SK-N-SH (cell line): ENCODE measurements around the gene ANKS1B. TPM values are rescaled to one million over a fixed set of nuclear protein-coding genes. Genes with fewer than 3 reads are reported as not detected.

Experiments used
- CTCF ChIA-PET: fragments of 300-600, 350-600 bp; formaldehyde crosslinking; extraction: SDS; loops from one replicate; lab custom pipeline; 2021; lab: Yijun Ruan, JAX
- POLR2A ChIA-PET: fragments of 350-600 bp; sonication (Branson Sonifier 250); formaldehyde crosslinking; extraction: SDS; loops from one replicate; lab custom pipeline; 2020; ENCODE audit warnings: antibody characterized with exemption, inconsistent platforms; lab: Yijun Ruan, JAX
- DNase-seq: peaks from one replicate; pipeline ENCODE4 v3.0.0; 2012
- H2AFZ ChIP-seq: fragments of 200-600 bp; sonication (generic); 2 replicates; pipeline ENCODE4 v1.8.1; 2016; ENCODE audit warnings: antibody characterized with exemption, mild to moderate bottlenecking, low read depth
- H3F3A ChIP-seq: fragments of 200-600 bp; sonication (generic); replicated peaks from 2 replicates; pipeline ENCODE3; 2016; ENCODE audit warnings: antibody characterized with exemption, mild to moderate bottlenecking; ENCODE audit not compliant: insufficient read depth
- H3K27ac ChIP-seq, 2 experiments: fragments of 200-500 bp in 1 of 2; fragments of 200-600 bp in 1 of 2; sonication (Bioruptor generic) in 1 of 2; sonication (generic), shearing (Covaris generic) in 1 of 2; 2 replicates each; pipeline versions ENCODE4 v1.5.1 to v1.6.1; 2014 to 2016; ENCODE audit warnings: low read depth in 2 of 2, inconsistent platforms in 1 of 2, low read length in 1 of 2, mild to moderate bottlenecking in 1 of 2, mixed read lengths in 1 of 2
- H3K27me3 ChIP-seq: fragments of 200-600 bp; sonication (generic), shearing (Covaris generic); 2 replicates; pipeline ENCODE4 v1.6.1; 2016; ENCODE audit warnings: mixed run types; ENCODE audit not compliant: insufficient read depth
- H3K36me3 ChIP-seq, 2 experiments: fragments of 200-500 bp in 1 of 2; fragments of 200-600 bp in 1 of 2; sonication (Bioruptor generic) in 1 of 2; sonication (generic) in 1 of 2; replicated peaks in 1 of 2; 2 replicates each; pipeline versions ENCODE3 to v1.5.1; 2014 to 2016; ENCODE audit warnings: low read length in 1 of 2, mild to moderate bottlenecking in 1 of 2; ENCODE audit not compliant: insufficient read depth in 2 of 2, control insufficient read depth in 1 of 2
- H3K4me1 ChIP-seq, 2 experiments: fragments of 200-500 bp in 1 of 2; fragments of 200-600 bp in 1 of 2; sonication (Bioruptor generic) in 1 of 2; sonication (generic), shearing (Covaris generic) in 1 of 2; 2 replicates each; pipeline versions ENCODE4 v1.5.1 to v1.6.1; 2014 to 2016; ENCODE audit warnings: low read depth in 1 of 2, low read length in 1 of 2, mixed run types in 1 of 2; ENCODE audit not compliant: insufficient read depth in 2 of 2, control insufficient read depth in 1 of 2
- H3K4me2 ChIP-seq: fragments of 200-600 bp; sonication (generic), shearing (Covaris generic); 2 replicates; pipeline ENCODE4 v1.6.1; 2017; ENCODE audit warnings: mixed run types
- H3K4me3 ChIP-seq, 2 experiments: fragments of 200-500 bp in 1 of 2; fragments of 200-600 bp in 1 of 2; sonication (Bioruptor generic) in 1 of 2; sonication (generic), shearing (Covaris generic) in 1 of 2; 2 replicates each; pipeline versions ENCODE4 v1.5.1 to v1.8.1; 2014 to 2016; ENCODE audit warnings: low read depth in 2 of 2, inconsistent platforms in 1 of 2, low read length in 1 of 2, mild to moderate bottlenecking in 1 of 2, mixed read lengths in 1 of 2, moderate library complexity in 1 of 2
- H3K79me2 ChIP-seq: fragments of 200-600 bp; sonication (generic); 2 replicates; pipeline ENCODE4 v1.8.1; 2017; ENCODE audit warnings: mild to moderate bottlenecking; ENCODE audit not compliant: insufficient read depth
- H3K9ac ChIP-seq: fragments of 200-600 bp; sonication (generic); 2 replicates; pipeline ENCODE4 v1.6.1; 2017; ENCODE audit warnings: mixed run types
- H3K9me2 ChIP-seq: fragments of 200-600 bp; sonication (generic); 2 replicates; pipeline ENCODE4 v1.6.1; 2017; ENCODE audit warnings: mixed run types
- H3K9me3 ChIP-seq: fragments of 200-600 bp; sonication (generic); 2 replicates; pipeline ENCODE4 v1.6.1; 2017; ENCODE audit warnings: mixed run types, mild to moderate bottlenecking, moderate library complexity
- H4K20me1 ChIP-seq: fragments of 200-600 bp; sonication (generic); 2 replicates; pipeline ENCODE4 v1.6.1; 2017; ENCODE audit warnings: mild to moderate bottlenecking, mixed run types; ENCODE audit not compliant: insufficient read depth
- CHD2 ChIP-seq: fragments of 150-350 bp; IDR thresholded peaks from 2 replicates; pipeline ENCODE4 v1.6.1; 2018; ENCODE audit warnings: low read length; ENCODE audit not compliant: partially characterized antibody
- ELF1 ChIP-seq: IDR thresholded peaks from 2 replicates; pipeline ENCODE4 v1.4.0; 2012
- EZH2phosphoT487 ChIP-seq: fragments of 200-600 bp; sonication (generic); IDR thresholded peaks from 2 replicates; pipeline ENCODE4 v1.6.1; 2017; ENCODE audit warnings: low read depth, mixed run types, mild to moderate bottlenecking, antibody characterized with exemption, moderate library complexity, borderline replicate concordance
- FOSL2 ChIP-seq: IDR thresholded peaks from 2 replicates; pipeline ENCODE4 v1.4.0; 2012; ENCODE audit warnings: low read depth, mild to moderate bottlenecking, moderate library complexity, borderline replicate concordance
- FOXJ3 ChIP-seq: sonication (generic); formaldehyde crosslinking; IDR thresholded peaks from 2 replicates; pipeline ENCODE4 v1.5.1; 2020; ENCODE audit warnings: mild to moderate bottlenecking, missing genetic modification reagents
- FOXM1 ChIP-seq: IDR thresholded peaks from 2 replicates; pipeline ENCODE4 v1.4.0; 2012; ENCODE audit warnings: low read depth, mild to moderate bottlenecking
- GABPA ChIP-seq: IDR thresholded peaks from 2 replicates; pipeline ENCODE4 v1.4.0; 2012; ENCODE audit warnings: low read depth, mild to moderate bottlenecking
- GATA2 ChIP-seq: sonication (generic); formaldehyde crosslinking; IDR thresholded peaks from 2 replicates; pipeline ENCODE4 v1.5.0; 2020; ENCODE audit warnings: mild to moderate bottlenecking, missing genetic modification reagents
- SIN3A ChIP-seq: IDR thresholded peaks from 2 replicates; pipeline ENCODE4 v1.6.1; 2012; ENCODE audit warnings: low read depth, mild to moderate bottlenecking, low read length, moderate library complexity, borderline replicate concordance
- TAF1 ChIP-seq: IDR thresholded peaks from 2 replicates; pipeline ENCODE4 v1.6.1; 2012; ENCODE audit warnings: low read depth, mild to moderate bottlenecking, low read length, moderate library complexity, borderline replicate concordance
- WGBS: methylation state at CpG from one replicate; pipeline ENCODE4 v1.1.6; 2017; ENCODE audit warnings: low lambda C conversion rate; 5-methylcytosine and 5-hydroxymethylcytosine counted together
- polyA plus RNA-seq, 3 experiments: library from polyadenylated mRNA; depleted of rRNA; stranded (reverse); fragments of >200 nt; gene quantifications; 2 replicates each; pipeline ENCODE4 v1.2.3, GENCODE V29; 2012
- TF ChIP-seq, protein P1 (sequence below): IDR thresholded peaks from 2 replicates; pipeline ENCODE4 v1.6.1; 2012; ENCODE audit warnings: mild to moderate bottlenecking, low read depth, low read length, moderate library complexity
- TF ChIP-seq, protein P2 (sequence below): fragments of 200-600 bp; sonication (generic); IDR thresholded peaks from 2 replicates; pipeline ENCODE4 v1.6.1; 2017; ENCODE audit warnings: antibody characterized with exemption, mild to moderate bottlenecking, moderate library complexity
- TF ChIP-seq, protein P3 (sequence below): IDR thresholded peaks from 2 replicates; pipeline ENCODE4 v1.4.0; 2012; ENCODE audit warnings: low read depth

ANKS1B gene
- polyA plus RNA-seq, 1 of the 3 experiments (the other 2 are of a cell fraction): 1.8 TPM

DNA sequence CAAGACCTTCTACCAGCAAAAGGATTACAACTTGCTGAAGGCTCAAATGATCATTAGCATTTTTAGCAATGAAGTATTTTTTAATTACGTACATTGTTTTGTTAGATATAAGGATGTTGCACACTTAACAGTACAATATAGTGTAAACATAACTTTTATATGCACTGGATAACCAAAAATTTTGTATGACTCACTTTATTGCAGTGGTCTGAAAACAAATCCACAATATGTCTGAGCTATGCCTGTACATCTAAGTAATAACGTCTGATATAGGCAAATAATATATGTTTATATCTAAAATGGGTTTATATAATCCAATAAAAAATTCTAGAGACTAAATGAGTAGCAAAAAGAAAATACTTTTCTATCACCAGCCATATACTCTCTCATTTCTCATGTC is 10.6 kb downstream of the ANKS1B start:
- Histone ChIP-seq H3K27me3 (no peaks in the 10 kb centered on the region), H3K9me2 (no peaks in the 10 kb centered on the region), H2AFZ (no peak overlapping the region), H3K36me3 (no peaks in the 10 kb centered on the region), H3K4me2 (no peak overlapping the region), H4K20me1 (no peaks in the 10 kb centered on the region), H3K4me1 (no peaks in the 10 kb centered on the region), H3K4me3 (no peak overlapping the region), H3K79me2 (no peaks in the 10 kb centered on the region), H3K27ac (no peak overlapping the region), H3K9me3 (no peaks in the 10 kb centered on the region), H3K9ac (no peak overlapping the region), H3F3A (no peaks in the 10 kb centered on the region)
- TF ChIP-seq SIN3A (no peak), TAF1 (no peak), FOXM1 (no peak)
- TF ChIP-seq, protein P1, sequence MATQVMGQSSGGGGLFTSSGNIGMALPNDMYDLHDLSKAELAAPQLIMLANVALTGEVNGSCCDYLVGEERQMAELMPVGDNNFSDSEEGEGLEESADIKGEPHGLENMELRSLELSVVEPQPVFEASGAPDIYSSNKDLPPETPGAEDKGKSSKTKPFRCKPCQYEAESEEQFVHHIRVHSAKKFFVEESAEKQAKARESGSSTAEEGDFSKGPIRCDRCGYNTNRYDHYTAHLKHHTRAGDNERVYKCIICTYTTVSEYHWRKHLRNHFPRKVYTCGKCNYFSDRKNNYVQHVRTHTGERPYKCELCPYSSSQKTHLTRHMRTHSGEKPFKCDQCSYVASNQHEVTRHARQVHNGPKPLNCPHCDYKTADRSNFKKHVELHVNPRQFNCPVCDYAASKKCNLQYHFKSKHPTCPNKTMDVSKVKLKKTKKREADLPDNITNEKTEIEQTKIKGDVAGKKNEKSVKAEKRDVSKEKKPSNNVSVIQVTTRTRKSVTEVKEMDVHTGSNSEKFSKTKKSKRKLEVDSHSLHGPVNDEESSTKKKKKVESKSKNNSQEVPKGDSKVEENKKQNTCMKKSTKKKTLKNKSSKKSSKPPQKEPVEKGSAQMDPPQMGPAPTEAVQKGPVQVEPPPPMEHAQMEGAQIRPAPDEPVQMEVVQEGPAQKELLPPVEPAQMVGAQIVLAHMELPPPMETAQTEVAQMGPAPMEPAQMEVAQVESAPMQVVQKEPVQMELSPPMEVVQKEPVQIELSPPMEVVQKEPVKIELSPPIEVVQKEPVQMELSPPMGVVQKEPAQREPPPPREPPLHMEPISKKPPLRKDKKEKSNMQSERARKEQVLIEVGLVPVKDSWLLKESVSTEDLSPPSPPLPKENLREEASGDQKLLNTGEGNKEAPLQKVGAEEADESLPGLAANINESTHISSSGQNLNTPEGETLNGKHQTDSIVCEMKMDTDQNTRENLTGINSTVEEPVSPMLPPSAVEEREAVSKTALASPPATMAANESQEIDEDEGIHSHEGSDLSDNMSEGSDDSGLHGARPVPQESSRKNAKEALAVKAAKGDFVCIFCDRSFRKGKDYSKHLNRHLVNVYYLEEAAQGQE: no peak
- TF ChIP-seq, protein P2, sequence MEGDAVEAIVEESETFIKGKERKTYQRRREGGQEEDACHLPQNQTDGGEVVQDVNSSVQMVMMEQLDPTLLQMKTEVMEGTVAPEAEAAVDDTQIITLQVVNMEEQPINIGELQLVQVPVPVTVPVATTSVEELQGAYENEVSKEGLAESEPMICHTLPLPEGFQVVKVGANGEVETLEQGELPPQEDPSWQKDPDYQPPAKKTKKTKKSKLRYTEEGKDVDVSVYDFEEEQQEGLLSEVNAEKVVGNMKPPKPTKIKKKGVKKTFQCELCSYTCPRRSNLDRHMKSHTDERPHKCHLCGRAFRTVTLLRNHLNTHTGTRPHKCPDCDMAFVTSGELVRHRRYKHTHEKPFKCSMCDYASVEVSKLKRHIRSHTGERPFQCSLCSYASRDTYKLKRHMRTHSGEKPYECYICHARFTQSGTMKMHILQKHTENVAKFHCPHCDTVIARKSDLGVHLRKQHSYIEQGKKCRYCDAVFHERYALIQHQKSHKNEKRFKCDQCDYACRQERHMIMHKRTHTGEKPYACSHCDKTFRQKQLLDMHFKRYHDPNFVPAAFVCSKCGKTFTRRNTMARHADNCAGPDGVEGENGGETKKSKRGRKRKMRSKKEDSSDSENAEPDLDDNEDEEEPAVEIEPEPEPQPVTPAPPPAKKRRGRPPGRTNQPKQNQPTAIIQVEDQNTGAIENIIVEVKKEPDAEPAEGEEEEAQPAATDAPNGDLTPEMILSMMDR: no peak
- TF ChIP-seq, protein P3, sequence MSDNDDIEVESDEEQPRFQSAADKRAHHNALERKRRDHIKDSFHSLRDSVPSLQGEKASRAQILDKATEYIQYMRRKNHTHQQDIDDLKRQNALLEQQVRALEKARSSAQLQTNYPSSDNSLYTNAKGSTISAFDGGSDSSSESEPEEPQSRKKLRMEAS: no peak
- ChIA-PET CTCF (no interaction called here), POLR2A (no interaction called here)
- DNase-seq: no peak
- 86% methylated on average over 2 of the region's 2 CpGs for WGBS

DNA sequence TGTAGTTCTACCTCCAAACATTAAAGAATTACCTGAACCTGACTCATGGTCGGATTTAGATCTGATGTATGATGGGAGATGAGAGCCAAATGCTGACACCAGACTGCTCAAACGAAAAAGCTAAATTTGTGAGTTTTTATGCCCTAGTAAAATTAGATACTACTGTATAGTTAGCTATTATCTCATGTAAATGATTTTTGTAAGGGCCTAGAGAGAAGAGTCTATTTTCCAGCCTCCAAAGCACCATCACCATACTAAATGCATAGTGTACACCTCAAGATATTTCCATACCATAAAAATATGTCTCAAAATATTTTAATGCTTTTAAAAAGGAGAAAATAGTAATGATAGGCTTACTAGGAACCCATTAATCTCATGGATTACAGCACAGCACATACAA is 18.3 kb downstream of the ANKS1B start:
- Histone ChIP-seq H3K79me2 (no peaks in the 10 kb centered on the region), H3K27me3 (no peaks in the 10 kb centered on the region), H3K36me3 (no peaks in the 10 kb centered on the region), H3K9me3 (no peaks in the 10 kb centered on the region), H3F3A (no peaks in the 10 kb centered on the region), H4K20me1 (no peaks in the 10 kb centered on the region), H3K27ac (no peak overlapping the region), H3K4me1 (no peaks in the 10 kb centered on the region), H3K9ac (no peak overlapping the region), H3K4me2 (no peak overlapping the region), H3K9me2 (no peaks in the 10 kb centered on the region), H2AFZ (no peak overlapping the region), H3K4me3 (no peak overlapping the region)
- ChIA-PET POLR2A (no interaction called here), CTCF (no interaction called here)
- TF ChIP-seq CHD2 (no peak), EZH2phosphoT487 (no peak), FOXJ3 (CRISPR knock-in tag) (no peak), ELF1 (no peak), GATA2 (CRISPR knock-in tag) (no peak), GABPA (no peak), TAF1 (no peak), FOSL2 (no peak)
- DNase-seq: no peak
- WGBS: 50% methylated on average over 2 of the region's 2 CpGs
